ENCODE data around the gene PTPRN2. TPM values are rescaled to one million over a fixed set of nuclear protein-coding genes. Genes with fewer than 3 reads are reported as not detected.

Gene PTPRN2
- total and polyA plus RNA-seq, 8 donors = 4.9 to 136 (median 46.8) TPM

DNA sequence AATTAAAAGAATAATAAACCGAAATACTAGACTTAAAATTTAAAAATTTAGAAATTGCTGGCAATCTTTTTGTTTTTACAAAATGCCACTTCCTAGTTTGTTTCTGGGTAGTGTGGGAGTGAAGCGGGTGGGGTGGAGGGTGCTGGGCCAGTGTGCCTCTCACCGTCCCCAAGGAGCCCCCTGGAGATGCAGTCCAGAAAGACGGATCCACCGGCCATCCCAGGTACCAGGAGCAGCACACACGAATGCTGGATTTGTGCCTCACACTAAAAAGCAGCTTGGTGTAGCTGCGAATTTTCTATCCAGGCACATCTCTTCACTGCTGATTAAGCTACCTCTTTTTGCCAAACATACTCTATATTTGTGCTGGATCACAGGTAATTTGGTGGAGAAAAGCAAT is 632.7 kb downstream of the PTPRN2 start:
- H3K9me3 ChIP-seq = peaks cover 0 to 23% (median 14%) of the 10 kb centered on the region in 4 donors
- WGBS, 5 donors = 85 to 89% (median 87%) methylated on average over 7 of the region's 7 CpGs
- no peaks in the 10 kb centered on the region for H3K36me3 ChIP-seq
- H3K4me1 ChIP-seq = no peaks in the 10 kb centered on the region
- DNase-seq = no peak
- peaks cover 0 to 13% (median 0%) of the 10 kb centered on the region in 3 donors for H3K27me3 ChIP-seq
- intact Hi-C loops (cut with DNase I; ENCODE audit: low total_unique reads) = no loop called here
- TF ChIP-seq POLR2AphosphoS5 (IDR thresholded peaks at IDR 0.05) = no peak
- TF ChIP-seq POLR2A (IDR thresholded peaks at IDR 0.05) = no peak
- TF ChIP-seq, protein P1, sequence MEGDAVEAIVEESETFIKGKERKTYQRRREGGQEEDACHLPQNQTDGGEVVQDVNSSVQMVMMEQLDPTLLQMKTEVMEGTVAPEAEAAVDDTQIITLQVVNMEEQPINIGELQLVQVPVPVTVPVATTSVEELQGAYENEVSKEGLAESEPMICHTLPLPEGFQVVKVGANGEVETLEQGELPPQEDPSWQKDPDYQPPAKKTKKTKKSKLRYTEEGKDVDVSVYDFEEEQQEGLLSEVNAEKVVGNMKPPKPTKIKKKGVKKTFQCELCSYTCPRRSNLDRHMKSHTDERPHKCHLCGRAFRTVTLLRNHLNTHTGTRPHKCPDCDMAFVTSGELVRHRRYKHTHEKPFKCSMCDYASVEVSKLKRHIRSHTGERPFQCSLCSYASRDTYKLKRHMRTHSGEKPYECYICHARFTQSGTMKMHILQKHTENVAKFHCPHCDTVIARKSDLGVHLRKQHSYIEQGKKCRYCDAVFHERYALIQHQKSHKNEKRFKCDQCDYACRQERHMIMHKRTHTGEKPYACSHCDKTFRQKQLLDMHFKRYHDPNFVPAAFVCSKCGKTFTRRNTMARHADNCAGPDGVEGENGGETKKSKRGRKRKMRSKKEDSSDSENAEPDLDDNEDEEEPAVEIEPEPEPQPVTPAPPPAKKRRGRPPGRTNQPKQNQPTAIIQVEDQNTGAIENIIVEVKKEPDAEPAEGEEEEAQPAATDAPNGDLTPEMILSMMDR (IDR thresholded peaks at IDR 0.05) = no peak
- TF ChIP-seq EP300 (IDR thresholded peaks at IDR 0.05) = no peak
- H3K27ac ChIP-seq = no peak overlapping the region
- H3K4me3 ChIP-seq = no peak overlapping the region

DNA sequence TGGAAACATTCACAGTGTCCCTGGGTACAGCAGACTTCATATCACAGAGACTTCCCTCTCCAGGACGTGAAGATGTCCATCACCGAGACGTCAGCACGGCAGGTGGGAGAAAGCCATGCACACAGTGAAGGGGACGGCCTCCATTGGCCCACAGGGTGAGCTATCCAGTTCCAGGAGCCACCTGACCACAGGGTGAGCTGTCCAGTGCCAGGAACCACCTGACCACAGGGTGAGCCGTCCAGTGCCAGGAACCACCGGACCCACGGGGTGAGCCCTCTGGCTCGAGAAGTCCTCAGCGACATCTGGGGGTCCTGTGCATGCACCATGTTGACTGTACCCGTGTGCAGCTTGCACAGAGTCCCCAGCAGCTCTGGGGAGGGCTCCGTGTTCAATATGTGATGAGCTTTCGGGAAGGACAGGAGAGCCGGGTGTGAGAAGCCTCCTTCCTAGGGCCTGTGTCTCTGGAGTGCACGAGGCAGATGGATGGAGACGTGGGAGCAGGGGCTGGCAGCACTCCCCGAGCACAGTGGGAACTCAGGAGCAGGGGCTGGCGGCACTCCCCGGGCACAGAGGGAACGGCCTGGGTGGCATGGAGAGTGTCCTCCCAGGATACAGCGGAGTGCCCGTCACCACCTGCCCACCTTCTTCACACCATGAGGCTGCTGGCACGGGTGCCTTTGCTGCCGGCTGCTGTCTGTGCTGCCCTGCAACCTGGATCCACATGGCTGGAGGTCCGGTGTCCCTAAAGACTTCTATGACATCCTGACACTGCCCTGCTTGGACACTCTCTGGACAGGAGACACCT is 634.6 kb downstream of the PTPRN2 start:
- Histone ChIP-seq H3K27me3 (peaks cover 0 to 9% (median 0%) of the 10 kb centered on the region in 3 donors), H3K9me3 (peaks cover 0 to 21% (median 15%) of the 10 kb centered on the region in 4 donors), H3K4me3 (no peak overlapping the region), H3K36me3 (no peaks in the 10 kb centered on the region), H3K4me1 (no peaks in the 10 kb centered on the region), H3K27ac (no peak overlapping the region)
- 88 to 92% (median 89%) methylated on average over 8 to 25 of the region's 25 CpGs for WGBS, 5 donors
- intact Hi-C loops (cut with DNase I; ENCODE audit: low total_unique reads) = no loop called here
- TF ChIP-seq EP300 (IDR thresholded peaks at IDR 0.05) (no peak), POLR2AphosphoS5 (IDR thresholded peaks at IDR 0.05) (no peak), POLR2A (IDR thresholded peaks at IDR 0.05) (no peak)
- TF ChIP-seq, protein P1 (IDR thresholded peaks at IDR 0.05) = no peak
- DNase-seq = no peak

DNA sequence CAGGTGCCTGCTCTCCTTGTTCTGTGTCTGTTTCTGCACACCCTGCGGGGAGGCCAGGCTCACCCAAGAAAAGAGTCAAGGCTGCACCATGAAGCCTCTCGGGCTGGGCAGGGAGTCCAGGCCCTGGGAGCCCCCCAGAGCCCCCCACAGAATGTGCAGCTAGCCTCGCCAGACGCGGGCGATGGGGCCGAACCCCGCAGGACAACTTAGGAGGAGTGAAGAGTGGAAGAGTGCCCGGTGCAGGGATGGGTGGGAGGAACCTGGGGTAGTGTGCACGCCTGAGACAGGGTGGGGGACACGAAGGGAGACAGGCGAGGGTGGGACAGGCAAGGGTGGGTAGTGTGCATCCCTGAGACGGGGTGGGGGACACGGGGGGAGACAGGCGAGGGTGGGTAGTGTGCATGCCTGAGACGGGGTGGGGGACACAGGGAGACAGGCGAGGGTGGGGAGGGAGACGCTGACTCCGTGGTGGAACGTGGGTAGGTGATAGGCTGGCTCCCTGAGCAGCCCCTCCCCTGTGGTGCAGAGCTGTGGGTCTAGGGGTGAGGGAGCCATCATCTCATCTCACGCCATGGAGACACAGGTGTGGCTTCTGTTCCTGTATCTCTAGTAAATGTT is 635.5 kb downstream of the PTPRN2 start:
- Histone ChIP-seq H3K9me3 (peaks cover 6 to 30% (median 23%) of the 10 kb centered on the region in 4 donors), H3K27ac (no peak overlapping the region), H3K36me3 (no peaks in the 10 kb centered on the region), H3K4me3 (no peak overlapping the region), H3K27me3 (peaks cover 0 to 9% (median 0%) of the 10 kb centered on the region in 3 donors), H3K4me1 (no peaks in the 10 kb centered on the region)
- intact Hi-C loops (cut with DNase I; ENCODE audit: low total_unique reads) = no loop called here
- TF ChIP-seq EP300 (IDR thresholded peaks at IDR 0.05) (no peak), POLR2A (IDR thresholded peaks at IDR 0.05) (no peak), POLR2AphosphoS5 (IDR thresholded peaks at IDR 0.05) (no peak)
- TF ChIP-seq, protein P1 (IDR thresholded peaks at IDR 0.05) = no peak
- 90 to 91% (median 91%) methylated on average over 19 to 21 of the region's 21 CpGs for WGBS, 5 donors
- DNase-seq = no peak

DNA sequence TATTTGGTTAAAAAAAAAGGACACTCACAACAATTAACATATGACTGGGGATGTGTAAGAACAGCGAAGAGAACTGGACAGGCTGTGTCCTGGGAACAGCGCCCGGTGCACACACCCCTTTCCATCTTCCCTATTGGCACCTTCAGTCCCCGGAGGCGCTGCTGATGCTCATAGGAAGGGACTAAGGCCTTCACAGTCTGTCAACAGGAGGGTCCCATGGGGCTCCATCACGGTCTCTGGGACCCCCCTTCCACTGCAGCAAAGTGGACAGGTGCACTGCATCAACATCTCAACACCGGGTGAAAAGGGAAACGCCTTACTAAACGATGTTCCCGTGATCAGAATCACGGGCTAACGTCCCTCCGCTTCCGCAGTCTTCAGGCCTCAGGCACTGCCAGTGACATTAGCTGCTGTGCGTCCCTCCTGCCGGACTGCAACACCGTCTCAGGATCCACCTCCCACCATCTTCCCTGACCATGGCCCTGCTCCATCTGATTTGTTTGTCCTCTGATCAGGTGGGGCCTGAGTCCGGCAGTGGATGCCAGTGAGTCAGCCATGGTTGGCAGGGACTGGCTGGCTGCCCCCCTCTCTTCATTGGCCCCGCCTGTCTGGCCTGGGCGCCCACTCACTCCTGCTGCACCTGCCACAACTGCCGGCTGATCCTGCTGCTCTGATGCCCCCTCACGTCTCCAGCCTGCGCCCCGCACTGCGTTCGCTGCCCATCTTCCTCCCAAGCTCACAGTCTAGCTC is 636.1 kb downstream of the PTPRN2 start:
- H3K9me3 ChIP-seq = peaks cover 6 to 37% (median 29%) of the 10 kb centered on the region in 4 donors
- no peak for DNase-seq
- H3K27ac ChIP-seq = no peak overlapping the region
- TF ChIP-seq, protein P1 (IDR thresholded peaks at IDR 0.05) = no peak
- no peak for TF ChIP-seq POLR2AphosphoS5 (IDR thresholded peaks at IDR 0.05)
- TF ChIP-seq POLR2A (IDR thresholded peaks at IDR 0.05) = no peak
- no peak for TF ChIP-seq EP300 (IDR thresholded peaks at IDR 0.05)
- WGBS, 5 donors = 83 to 91% (median 90%) methylated on average over 25 to 26 of the region's 26 CpGs
- no peak overlapping the region for H3K4me3 ChIP-seq
- intact Hi-C loops (cut with DNase I; ENCODE audit: low total_unique reads) = no loop called here
- no peaks in the 10 kb centered on the region for H3K4me1 ChIP-seq
- H3K36me3 ChIP-seq = no peaks in the 10 kb centered on the region
- H3K27me3 ChIP-seq = peaks cover 0 to 9% (median 0%) of the 10 kb centered on the region in 3 donors
